Spinal cord (tissue), 10 donors: ENCODE measurements around the gene KCND3. TPM values are rescaled to one million over a fixed set of nuclear protein-coding genes. Genes with fewer than 3 reads are reported as not detected.

Source experiments
- DNase-seq, 6 donors: peaks; one replicate each; pipeline versions ENCODE4 v3.0.0 to v3.0.0-alpha.2; 2013 to 2015; ENCODE audit warnings: low spot score in 6 of 6, low read depth in 4 of 6
- H3K27ac ChIP-seq: one replicate; pipeline ENCODE4 v1.5.1; 2013; ENCODE audit warnings: low read depth, low read length, control low read depth
- H3K27me3 ChIP-seq: one replicate; pipeline ENCODE4 v1.6.1; 2013; ENCODE audit warnings: low read length; ENCODE audit not compliant: control insufficient read depth, insufficient read depth
- H3K36me3 ChIP-seq: one replicate; pipeline ENCODE4 v1.6.1; 2013; ENCODE audit warnings: low read length; ENCODE audit not compliant: control insufficient read depth, insufficient read depth
- H3K4me1 ChIP-seq: one replicate; pipeline ENCODE4 v1.6.1; 2013; ENCODE audit warnings: low read length; ENCODE audit not compliant: control insufficient read depth, insufficient read depth
- H3K4me3 ChIP-seq: one replicate; pipeline ENCODE4 v1.5.1; 2013; ENCODE audit warnings: low read depth, low read length, control low read depth
- H3K9me3 ChIP-seq: one replicate; pipeline ENCODE4 v1.6.1; 2013; ENCODE audit warnings: low read length; ENCODE audit not compliant: control insufficient read depth, insufficient read depth
- WGBS: methylation state at CpG from one replicate; pipeline ENCODE4 v1.1.5; 2013; ENCODE audit warnings: missing lambda C conversion rate; ENCODE audit not compliant: insufficient coverage; 5-methylcytosine and 5-hydroxymethylcytosine counted together
- polyA plus RNA-seq, 2 donors: library from polyadenylated mRNA; unstranded; fragments of 120-200 nt; gene quantifications; one replicate each; pipeline ENCODE4 v1.2.1, GENCODE V29; 2013; ENCODE audit not compliant: insufficient read length in 2 of 2
- total RNA-seq, 2 donors: library from RNA; depleted of rRNA in 1 of 2; stranded (reverse); fragments of 120-200 nt in 1 of 2; fragments of >200 nt in 1 of 2; gene quantifications; one replicate each; pipeline versions ENCODE4 v1.2.3 to v1.2.4, GENCODE V29; 2013 to 2014
- donor health status: healthy.

The KCND3 gene
- total and polyA plus RNA-seq, 4 donors, result 9.5 to 35.8 (median 23.3) TPM

DNA sequence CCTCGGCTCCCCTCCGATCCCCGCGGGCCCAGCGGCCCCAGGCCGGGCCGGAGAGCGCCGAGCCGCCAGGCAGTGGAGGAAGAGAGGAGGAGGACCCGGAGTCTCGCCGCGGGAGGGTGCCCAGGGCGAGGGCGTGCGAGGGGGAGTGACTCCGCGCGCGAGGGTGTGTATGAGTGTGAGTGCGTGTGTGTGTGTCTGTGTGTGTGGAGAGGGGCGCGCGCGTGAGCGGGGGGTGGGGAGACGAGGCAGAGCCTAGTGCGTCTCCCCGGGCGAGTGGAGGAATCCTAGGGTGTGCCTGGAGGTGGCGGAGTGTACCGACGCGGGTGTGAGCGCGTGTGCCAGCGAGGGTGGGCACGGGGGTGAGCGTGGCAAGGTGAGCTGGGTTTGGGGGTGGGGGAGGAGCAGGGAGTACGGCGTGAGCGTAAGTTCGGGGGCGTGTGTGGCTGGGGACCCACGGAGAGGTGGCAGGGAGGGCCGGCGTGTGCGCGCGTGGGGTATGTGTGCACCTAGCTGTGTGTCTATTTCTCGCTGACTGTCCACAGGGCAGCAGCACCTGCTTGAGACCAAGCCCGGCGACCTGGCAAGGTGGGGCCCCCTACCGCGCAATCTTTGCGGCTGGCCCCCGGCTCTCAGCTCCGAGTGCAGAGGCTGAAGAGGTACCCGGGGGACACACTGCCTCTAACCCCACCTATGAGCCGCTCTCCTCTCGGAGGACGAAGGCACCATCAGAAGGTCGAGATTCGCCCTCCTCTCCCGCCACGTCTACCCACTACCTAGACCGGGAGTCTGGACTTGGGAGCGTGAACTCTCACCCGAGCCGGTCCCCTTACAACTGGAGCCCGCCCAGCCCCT lies 784 bp upstream of the KCND3 start:
- H3K9me3 ChIP-seq, result no peaks in the 10 kb centered on the region
- H3K27me3 ChIP-seq, result peaks cover 21% of the 10 kb centered on the region
- H3K4me1 ChIP-seq, result peaks cover 53% of the 10 kb centered on the region
- H3K4me3 ChIP-seq, result peak overlapping the region; percentile 49
- WGBS, result under 1% methylated on average over 72 of the region's 72 CpGs
- no peak overlapping the region for H3K27ac ChIP-seq
- no peaks in the 10 kb centered on the region for H3K36me3 ChIP-seq
- DNase-seq, result peak in 3 of 6 donors; percentile 31 to 83 (median 78)

DNA sequence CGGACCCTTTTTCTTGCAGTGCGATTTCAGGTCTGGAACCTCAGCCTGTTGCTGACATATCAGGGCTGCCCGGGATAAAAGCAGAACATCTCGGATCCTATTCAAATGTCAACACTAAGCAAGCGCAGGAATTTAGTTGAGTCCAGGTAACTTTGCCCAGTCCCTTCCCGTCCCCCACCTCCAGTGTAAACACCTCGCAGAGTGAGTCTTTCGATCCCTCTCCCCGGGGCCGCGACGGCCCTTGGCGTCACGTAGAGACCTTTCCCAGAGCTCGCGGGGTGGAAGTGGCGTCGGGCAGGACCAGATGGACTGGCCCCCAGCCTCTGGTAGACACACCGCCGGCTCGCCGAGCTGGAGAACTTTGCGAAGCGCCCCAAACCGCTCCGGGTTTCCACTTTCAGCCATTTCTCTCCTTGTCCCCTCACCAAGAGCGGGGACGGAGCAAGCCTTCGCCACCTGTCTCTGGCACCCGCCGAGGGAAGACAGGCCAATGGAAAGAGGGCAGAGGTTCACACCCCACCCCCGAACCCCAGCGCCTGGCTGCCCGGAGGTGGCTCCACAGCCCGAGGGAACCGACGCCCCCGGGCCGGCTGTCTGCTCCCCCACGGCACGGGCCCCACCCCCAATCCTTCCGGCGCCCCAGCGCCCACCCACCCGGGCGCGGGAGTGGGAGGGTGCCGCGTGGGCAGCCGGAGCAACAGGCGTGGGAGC lies 570 bp downstream of the KCND3 start:
- peak in 2 of 6 donors; percentile 42 to 44 for DNase-seq
- under 1% methylated on average over 46 of the region's 51 CpGs for WGBS
- Histone ChIP-seq H3K36me3 (no peaks in the 10 kb centered on the region), H3K4me3 (peak overlapping the region; percentile 50), H3K27ac (no peak overlapping the region), H3K4me1 (peaks cover 53% of the 10 kb centered on the region), H3K9me3 (no peaks in the 10 kb centered on the region), H3K27me3 (peaks cover 21% of the 10 kb centered on the region)

DNA sequence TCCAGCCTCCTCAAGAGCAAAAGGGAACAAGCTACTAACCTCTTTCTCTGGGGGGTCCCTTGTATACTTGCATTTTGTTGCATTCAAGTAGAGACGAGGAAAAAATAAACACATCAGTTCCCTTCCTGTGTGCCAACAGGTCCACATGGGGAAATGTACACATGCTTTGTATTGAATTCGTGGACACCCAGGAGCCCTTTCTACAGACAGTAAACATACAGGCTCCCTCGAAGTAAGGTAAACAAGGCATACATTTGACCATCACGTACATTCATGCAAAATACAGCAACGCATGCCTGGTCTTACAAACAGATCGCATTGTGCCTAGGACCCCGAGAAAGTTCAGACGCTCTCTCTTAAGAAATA lies 1.1 kb downstream of the KCND3 start:
- H3K27ac ChIP-seq, result no peak overlapping the region
- peaks cover 53% of the 10 kb centered on the region for H3K4me1 ChIP-seq

DNA sequence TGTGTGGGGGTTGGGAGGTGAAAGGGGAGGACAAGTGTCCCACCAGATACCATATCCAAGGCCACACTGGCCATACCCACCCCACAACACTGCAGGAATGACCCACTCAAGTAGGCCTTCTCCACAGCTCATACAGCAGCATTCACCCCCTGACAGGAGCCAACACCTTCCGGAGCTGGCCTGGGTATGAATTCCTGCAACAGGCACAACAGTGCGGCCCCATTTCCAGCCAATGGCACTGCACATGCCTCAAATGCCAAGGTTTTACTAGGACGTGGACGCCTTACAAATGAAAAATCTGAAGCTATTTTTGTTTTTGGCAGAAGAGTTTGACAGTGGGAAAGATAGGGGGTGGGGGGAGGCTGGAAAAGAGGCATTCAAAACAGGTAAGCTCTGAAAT lies 2.0 kb downstream of the KCND3 start:
- no peaks in the 10 kb centered on the region for H3K9me3 ChIP-seq
- no peak for DNase-seq
- H3K27me3 ChIP-seq, result peaks cover 21% of the 10 kb centered on the region
- peaks cover 2% of the 10 kb centered on the region for H3K36me3 ChIP-seq
- no peak overlapping the region for H3K27ac ChIP-seq
- peaks cover 49% of the 10 kb centered on the region for H3K4me1 ChIP-seq
- WGBS, result 69% methylated on average over 4 of the region's 4 CpGs
- H3K4me3 ChIP-seq, result no peak overlapping the region

More for the DNA sequence above, 1.1 kb downstream of the KCND3 start:
- no peaks in the 10 kb centered on the region for H3K36me3 ChIP-seq
- peak in 1 of 6 donors; percentile 13 for DNase-seq
- H3K27me3 ChIP-seq, result peaks cover 21% of the 10 kb centered on the region
- peak overlapping the region; percentile 50 for H3K4me3 ChIP-seq
- WGBS, result 5% methylated on average over 7 of the region's 8 CpGs
- H3K9me3 ChIP-seq, result no peaks in the 10 kb centered on the region

DNA sequence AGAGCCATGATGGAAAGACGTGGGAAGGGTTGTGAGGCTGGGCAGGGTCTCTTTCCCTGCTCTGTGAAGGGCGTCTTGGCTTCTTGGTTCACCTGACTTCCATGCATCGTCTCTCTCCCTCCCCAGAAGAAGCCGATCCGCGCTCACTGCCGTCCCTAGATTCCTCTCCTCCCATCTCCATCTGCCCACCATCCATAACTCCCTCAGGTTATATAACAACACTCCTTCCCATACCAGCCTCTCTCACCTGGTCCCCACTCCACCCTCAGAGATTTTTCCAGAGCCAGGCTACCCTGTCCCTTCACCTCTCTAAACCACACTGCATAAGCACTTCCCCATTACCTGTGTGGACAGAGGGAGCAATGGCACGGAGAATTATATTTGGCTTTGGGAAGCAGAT lies 6.0 kb downstream of the KCND3 start:
- WGBS, result 89% methylated on average over 7 of the region's 8 CpGs
- H3K36me3 ChIP-seq, result peaks cover 18% of the 10 kb centered on the region
- DNase-seq, result no peak
- peaks cover 8% of the 10 kb centered on the region for H3K27me3 ChIP-seq
- H3K9me3 ChIP-seq, result no peaks in the 10 kb centered on the region
- no peak overlapping the region for H3K4me3 ChIP-seq
- peaks cover 17% of the 10 kb centered on the region for H3K4me1 ChIP-seq
- H3K27ac ChIP-seq, result no peak overlapping the region

DNA sequence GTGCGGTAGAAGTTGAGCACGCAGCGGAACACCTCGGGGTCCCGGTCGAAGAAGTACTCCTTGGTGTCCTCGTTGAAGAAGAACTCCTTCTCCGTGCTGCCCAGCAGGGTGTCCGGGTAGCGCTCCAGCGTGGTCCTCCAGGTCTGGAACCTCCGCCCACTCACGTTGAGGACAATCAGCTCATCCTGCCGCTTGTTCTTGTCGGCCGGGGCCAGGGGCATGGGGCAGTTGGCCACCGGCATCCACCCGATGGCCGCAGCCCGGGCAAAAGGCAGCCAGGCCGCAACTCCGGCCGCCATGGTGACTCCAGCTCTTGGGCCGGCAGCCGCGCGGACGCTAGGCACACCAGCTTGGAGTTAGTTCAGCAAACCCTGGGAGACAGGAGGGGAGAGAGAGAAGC lies 7.0 kb downstream of the KCND3 start:
- 96% methylated on average over 28 of the region's 28 CpGs for WGBS
- H3K9me3 ChIP-seq, result no peaks in the 10 kb centered on the region

DNA sequence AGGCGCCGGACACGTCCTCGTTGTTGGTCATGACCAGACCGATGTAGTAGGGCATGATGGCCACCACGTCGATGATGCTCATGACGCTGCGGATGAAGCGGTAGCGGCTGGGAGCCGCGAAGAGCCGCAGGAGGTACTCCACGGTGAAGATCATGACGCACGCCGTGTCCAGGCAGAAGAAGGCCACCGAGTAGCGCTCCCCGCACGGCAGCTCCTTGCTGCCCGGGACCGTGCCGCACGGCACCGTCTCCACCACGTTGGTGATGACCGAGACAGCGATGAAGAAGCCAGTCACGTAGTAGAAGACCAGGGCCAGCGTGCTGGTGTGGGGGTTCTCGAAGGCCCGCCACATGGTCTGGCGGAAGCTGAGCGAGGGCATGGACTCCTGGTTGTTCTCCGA lies 7.6 kb downstream of the KCND3 start:
- Histone ChIP-seq H3K9me3 (no peaks in the 10 kb centered on the region), H3K36me3 (peaks cover 18% of the 10 kb centered on the region), H3K4me3 (no peak overlapping the region), H3K27me3 (no peaks in the 10 kb centered on the region), H3K4me1 (peaks cover 7% of the 10 kb centered on the region), H3K27ac (no peak overlapping the region)
- no peak for DNase-seq
- 98% methylated on average over 37 of the region's 37 CpGs for WGBS

More for the DNA sequence above, 7.0 kb downstream of the KCND3 start:
- DNase-seq, result no peak
- peaks cover 18% of the 10 kb centered on the region for H3K36me3 ChIP-seq
- no peak overlapping the region for H3K4me3 ChIP-seq
- peaks cover 9% of the 10 kb centered on the region for H3K4me1 ChIP-seq
- H3K27me3 ChIP-seq, result peaks cover 2% of the 10 kb centered on the region
- no peak overlapping the region for H3K27ac ChIP-seq

DNA sequence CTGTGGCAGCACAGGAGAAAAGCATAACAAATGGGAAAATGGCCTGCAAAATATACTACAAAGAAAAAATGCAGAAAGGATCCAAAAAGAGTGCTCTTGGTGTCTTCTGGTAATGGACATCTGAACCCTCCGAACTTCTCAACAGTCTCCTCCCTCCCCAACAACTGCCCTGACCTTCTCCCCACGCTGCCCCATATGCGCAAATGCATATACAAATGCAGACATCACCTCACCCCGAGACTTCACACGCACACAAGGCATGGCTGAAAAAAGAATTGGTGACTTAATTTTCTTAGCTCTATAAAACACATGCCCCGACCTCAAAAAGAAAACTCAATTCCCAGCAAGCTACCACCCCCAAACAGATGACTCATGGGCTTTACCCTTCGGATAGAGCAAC lies 8.4 kb downstream of the KCND3 start:
- Histone ChIP-seq H3K27ac (no peak overlapping the region), H3K27me3 (no peaks in the 10 kb centered on the region), H3K4me3 (no peak overlapping the region), H3K4me1 (peaks cover 4% of the 10 kb centered on the region), H3K9me3 (no peaks in the 10 kb centered on the region), H3K36me3 (peaks cover 18% of the 10 kb centered on the region)
- no peak for DNase-seq
- WGBS, result 61% methylated on average over 7 of the region's 7 CpGs

DNA sequence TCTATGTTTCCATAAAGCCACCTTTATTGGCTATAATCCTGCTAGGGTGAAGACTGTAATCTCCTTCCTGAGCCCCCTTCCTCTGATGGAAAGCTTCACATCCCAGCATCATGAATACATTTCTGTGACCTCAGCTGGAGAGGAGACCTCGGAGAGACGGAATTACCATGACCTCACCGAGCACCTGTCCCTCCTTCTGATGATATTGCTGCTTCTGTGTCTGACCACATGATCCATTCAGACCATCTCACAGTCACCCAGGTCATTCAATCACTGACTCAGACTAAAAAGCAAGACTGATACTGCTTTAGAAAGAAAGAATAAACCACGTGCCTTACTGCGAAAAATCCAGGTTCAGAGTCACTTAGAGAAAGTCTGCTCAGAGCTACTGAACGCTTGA lies 8.8 kb downstream of the KCND3 start:
- H3K36me3 ChIP-seq, result peaks cover 18% of the 10 kb centered on the region
- peaks cover 4% of the 10 kb centered on the region for H3K4me1 ChIP-seq
- H3K27me3 ChIP-seq, result no peaks in the 10 kb centered on the region
- H3K9me3 ChIP-seq, result no peaks in the 10 kb centered on the region
- WGBS, result 62% methylated on average over 3 of the region's 6 CpGs
- DNase-seq, result no peak
- no peak overlapping the region for H3K27ac ChIP-seq
- no peak overlapping the region for H3K4me3 ChIP-seq
